Measurements from ENCODE around the gene TBC1D10A.

Gene TBC1D10A

DNA sequence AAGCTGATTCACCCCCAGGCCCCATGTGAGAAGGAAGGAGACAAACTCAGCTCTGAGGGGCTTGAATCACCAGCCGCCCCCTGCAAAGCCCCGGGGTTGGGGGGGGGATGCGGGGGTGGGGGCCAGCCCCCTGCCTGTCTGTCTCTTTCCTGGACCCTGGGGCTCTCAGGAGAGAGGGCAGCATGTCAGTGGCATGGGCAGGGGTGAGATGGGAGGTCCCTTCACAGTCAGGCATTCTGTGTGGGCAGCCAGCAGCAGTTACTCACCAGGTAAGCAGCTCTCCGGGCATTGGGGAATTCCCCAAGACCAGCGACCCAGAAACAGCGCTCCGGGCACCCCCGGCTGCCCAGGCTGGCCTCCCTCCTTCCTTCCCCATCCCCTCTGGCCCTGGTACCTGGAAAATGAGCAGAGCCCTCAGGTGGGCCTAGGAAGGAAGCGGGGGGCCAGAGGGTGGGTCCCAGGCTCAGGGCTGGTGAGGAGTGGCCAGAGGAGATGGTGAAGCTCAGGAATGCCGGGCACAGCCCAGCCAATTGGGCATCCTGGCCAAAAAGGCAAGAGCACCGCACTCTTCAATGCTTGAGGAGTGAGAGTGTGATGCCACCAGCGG lies 76.0 kb downstream of the TBC1D10A start:
- DNase-seq (ENCODE audit: low read depth), result no peak
- no peak overlapping the region for H3K4me3 ChIP-seq (ENCODE audit: low read depth, low read length)
- TF ChIP-seq MYC (IDR thresholded peaks at IDR 0.05; ENCODE audit: low read depth, low read length), result no peak
- TF ChIP-seq, protein P1, sequence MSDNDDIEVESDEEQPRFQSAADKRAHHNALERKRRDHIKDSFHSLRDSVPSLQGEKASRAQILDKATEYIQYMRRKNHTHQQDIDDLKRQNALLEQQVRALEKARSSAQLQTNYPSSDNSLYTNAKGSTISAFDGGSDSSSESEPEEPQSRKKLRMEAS (IDR thresholded peaks at IDR 0.05; ENCODE audit: low read depth, low read length), result no peak

DNA sequence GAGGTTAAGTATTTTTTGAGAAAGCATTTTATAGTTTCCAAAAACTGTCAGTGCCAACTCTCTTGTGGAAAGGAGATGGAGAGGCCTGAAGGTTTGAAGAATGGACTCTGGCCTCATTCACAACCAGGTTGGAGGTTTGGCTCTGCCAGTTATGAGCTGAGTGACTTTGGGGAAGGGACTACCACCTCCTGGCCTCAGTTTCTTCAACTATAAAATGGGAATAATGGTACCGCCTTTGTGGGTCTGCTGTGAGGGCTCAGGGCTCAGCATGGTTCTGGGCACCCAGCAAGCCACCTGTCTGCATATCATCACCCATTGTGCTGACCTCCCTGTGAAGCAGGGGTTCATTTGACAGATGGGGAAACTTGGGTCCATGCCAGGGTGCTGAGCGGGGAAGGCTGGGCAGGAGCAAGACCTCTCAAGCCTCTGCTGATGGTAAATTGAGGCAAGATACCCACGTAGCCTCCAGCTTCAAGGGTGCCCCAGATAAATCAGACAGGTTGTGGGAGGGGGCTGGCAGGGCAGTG lies 76.6 kb downstream of the TBC1D10A start:
- no peak for TF ChIP-seq POLR2A (IDR thresholded peaks at IDR 0.05; ENCODE audit: extremely low read depth, insufficient read length)
- DNase-seq (ENCODE audit: low read depth), result no peak

DNA sequence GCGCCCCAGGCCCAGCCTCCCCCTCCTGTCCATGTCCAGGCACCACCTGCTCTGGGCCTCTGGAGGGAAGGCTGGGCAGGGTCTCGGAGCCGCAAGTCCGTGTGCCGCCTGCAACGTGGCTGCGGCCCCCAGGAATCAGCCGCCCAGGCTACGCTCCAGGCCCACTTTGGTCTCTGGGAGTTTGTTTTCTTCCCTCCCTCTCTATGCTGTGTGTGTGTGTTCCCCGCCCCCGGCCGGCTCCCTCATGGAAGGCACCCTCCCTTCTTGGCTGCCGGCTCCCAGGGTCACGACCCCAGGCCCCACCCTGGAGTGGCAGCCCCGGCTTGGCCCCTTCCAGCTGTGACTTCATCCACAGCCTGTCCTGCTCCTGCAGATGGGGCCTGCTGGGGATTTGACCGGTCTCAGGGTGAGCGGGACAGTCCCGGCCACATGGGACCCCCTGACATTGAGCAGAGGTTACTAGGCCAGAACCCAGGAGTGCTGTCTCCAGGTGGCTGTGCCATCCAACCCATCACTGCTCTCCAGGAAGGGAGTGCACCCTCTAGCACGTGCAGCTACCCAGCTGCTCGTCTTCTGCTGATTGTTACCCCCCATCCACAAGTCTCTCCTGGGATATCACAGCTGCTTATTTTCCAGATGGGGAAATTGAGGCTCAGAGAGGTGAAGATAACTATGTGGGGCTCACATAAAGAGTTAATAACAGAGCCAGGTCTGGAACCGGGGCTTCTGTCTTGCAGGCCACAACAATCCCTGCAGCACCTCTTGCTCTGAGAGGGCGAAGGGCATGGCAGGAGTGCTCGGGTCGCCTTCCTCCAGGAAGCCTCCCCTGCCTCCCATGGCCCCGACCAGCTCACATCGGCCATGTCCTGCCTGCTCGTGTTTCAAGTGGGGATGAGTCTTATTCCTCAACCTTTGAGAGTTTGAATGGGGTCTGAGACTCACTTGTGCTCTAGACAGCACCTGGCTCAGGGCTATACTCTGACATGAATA lies 77.4 kb downstream of the TBC1D10A start:
- H3K4me3 ChIP-seq (ENCODE audit: low read depth, low read length), result no peak overlapping the region
- DNase-seq (ENCODE audit: low read depth), result no peak
- no peak for TF ChIP-seq POLR2A (IDR thresholded peaks at IDR 0.05; ENCODE audit: extremely low read depth, insufficient read length)
- TF ChIP-seq MYC (IDR thresholded peaks at IDR 0.05; ENCODE audit: low read depth, low read length), result no peak
- TF ChIP-seq, protein P1 (IDR thresholded peaks at IDR 0.05; ENCODE audit: low read depth, low read length), result no peak
- TF ChIP-seq, protein P2, sequence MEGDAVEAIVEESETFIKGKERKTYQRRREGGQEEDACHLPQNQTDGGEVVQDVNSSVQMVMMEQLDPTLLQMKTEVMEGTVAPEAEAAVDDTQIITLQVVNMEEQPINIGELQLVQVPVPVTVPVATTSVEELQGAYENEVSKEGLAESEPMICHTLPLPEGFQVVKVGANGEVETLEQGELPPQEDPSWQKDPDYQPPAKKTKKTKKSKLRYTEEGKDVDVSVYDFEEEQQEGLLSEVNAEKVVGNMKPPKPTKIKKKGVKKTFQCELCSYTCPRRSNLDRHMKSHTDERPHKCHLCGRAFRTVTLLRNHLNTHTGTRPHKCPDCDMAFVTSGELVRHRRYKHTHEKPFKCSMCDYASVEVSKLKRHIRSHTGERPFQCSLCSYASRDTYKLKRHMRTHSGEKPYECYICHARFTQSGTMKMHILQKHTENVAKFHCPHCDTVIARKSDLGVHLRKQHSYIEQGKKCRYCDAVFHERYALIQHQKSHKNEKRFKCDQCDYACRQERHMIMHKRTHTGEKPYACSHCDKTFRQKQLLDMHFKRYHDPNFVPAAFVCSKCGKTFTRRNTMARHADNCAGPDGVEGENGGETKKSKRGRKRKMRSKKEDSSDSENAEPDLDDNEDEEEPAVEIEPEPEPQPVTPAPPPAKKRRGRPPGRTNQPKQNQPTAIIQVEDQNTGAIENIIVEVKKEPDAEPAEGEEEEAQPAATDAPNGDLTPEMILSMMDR (IDR thresholded peaks at IDR 0.05; ENCODE audit: low read depth, low read length), result no peak

More for the DNA sequence above, 76.6 kb downstream of the TBC1D10A start:
- H3K4me3 ChIP-seq (ENCODE audit: low read depth, low read length), result no peak overlapping the region

DNA sequence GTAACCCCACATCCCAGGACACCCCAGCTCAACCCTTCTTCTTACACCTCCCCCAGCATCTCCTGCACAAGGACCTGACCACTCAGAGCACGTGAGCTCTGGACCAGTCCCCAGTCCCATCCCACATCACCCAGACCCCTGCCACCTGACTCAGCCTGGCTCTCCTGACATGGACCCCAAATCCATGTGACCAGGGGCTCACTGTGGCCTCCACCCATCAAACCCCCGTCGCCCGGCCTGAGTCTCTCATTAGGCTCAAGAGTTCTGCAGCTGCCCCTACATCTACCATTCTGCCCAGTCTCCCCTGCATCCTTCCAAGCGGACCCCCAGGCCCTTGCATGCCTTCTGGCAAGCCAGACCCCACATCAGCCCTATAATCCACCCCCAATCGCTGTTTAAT lies 78.3 kb downstream of the TBC1D10A start:
- no peak for DNase-seq (ENCODE audit: low read depth)
- TF ChIP-seq, protein P2 (IDR thresholded peaks at IDR 0.05; ENCODE audit: low read depth, low read length), result no peak
- TF ChIP-seq, protein P1 (IDR thresholded peaks at IDR 0.05; ENCODE audit: low read depth, low read length), result no peak
- TF ChIP-seq MYC (IDR thresholded peaks at IDR 0.05; ENCODE audit: low read depth, low read length), result no peak

DNA sequence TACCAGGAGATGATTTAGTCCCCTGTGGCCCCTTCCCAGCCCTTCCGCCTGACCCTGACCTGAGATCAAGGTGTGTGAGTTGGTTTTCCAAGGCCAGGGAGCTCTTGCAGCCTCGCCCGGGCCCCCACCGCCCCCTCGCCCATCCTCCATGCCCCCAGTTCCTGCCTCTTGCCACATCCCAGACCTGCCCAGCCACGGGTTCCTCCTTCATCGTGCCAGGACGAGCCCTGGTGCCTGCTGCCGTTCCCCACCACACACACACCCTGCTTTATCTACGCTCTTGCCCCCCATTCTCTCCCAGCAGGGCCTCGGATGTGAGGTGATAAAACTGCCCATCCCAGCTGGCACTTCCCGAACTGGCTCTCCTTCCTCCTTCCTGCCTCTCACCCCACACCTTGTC lies 78.8 kb downstream of the TBC1D10A start:
- H3K4me3 ChIP-seq (ENCODE audit: low read depth, low read length), result no peak overlapping the region
- DNase-seq (ENCODE audit: low read depth), result no peak
- TF ChIP-seq, protein P1 (IDR thresholded peaks at IDR 0.05; ENCODE audit: low read depth, low read length), result no peak
- TF ChIP-seq POLR2A (IDR thresholded peaks at IDR 0.05; ENCODE audit: extremely low read depth, insufficient read length) (no peak), MYC (IDR thresholded peaks at IDR 0.05; ENCODE audit: low read depth, low read length) (no peak)
- TF ChIP-seq, protein P2 (IDR thresholded peaks at IDR 0.05; ENCODE audit: low read depth, low read length), result no peak

More for the DNA sequence above, 78.3 kb downstream of the TBC1D10A start:
- no peak overlapping the region for H3K4me3 ChIP-seq (ENCODE audit: low read depth, low read length)

DNA sequence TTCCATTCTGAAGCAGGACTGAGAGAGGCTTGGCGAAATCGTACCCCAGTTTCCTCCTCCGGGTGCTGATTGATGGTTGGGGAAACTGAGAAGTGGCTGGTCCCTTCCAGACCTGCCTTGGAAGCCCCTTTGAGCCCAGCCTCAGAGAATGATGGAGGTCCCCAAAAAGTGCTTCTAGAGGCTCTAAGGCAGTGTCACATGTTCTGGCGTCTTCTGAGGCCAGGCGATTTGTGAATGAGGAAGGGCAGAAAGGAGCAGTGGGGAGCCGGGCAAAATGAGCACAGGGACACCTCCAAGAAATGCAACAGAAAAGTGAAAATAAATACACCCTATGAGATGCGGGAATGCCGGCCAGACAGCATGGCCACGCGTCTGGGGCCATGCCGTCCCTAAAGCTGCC lies 79.2 kb downstream of the TBC1D10A start:
- TF ChIP-seq, protein P2 (IDR thresholded peaks at IDR 0.05; ENCODE audit: low read depth, low read length), result no peak
- TF ChIP-seq, protein P1 (IDR thresholded peaks at IDR 0.05; ENCODE audit: low read depth, low read length), result no peak
- no peak for TF ChIP-seq POLR2A (IDR thresholded peaks at IDR 0.05; ENCODE audit: extremely low read depth, insufficient read length)
- TF ChIP-seq MYC (IDR thresholded peaks at IDR 0.05; ENCODE audit: low read depth, low read length), result no peak
- no peak for DNase-seq (ENCODE audit: low read depth)
- H3K4me3 ChIP-seq (ENCODE audit: low read depth, low read length), result no peak overlapping the region
